Thoracic aorta (tissue), 2 donors: ENCODE measurements around the gene ZNF675. TPM values are rescaled to one million over a fixed set of nuclear protein-coding genes. Genes with fewer than 3 reads are reported as not detected.
"Not testable (repeated sequence)": the region's sequence is repeated elsewhere in the genome, so short reads cannot be mapped to it uniquely, and the experiment has no call there.

ENCODE experiments used
- ATAC-seq: fragments of 150-250 bp; one replicate; pipeline ENCODE4 v1.8.0; 2017; ENCODE audit warnings: low read depth; ENCODE audit not compliant: insufficient number of reproducible peaks, low FRiP score
- DNase-seq: peaks from one replicate; pipeline ENCODE4 v3.0.0-alpha.2; 2020; ENCODE audit warnings: low spot score
- H3K27ac ChIP-seq, 2 donors: fragments of 200-600 bp; sonication (generic); 1 replicate in 1 of 2; 2 replicates in 1 of 2; pipeline ENCODE4 v1.5.1; 2016; ENCODE audit warnings: mild to moderate bottlenecking in 2 of 2, moderate library complexity in 2 of 2
- H3K27me3 ChIP-seq: fragments of 200-600 bp; sonication (generic); replicated peaks from 2 replicates; pipeline ENCODE4 v1.6.0; 2016; ENCODE audit warnings: mild to moderate bottlenecking; ENCODE audit not compliant: insufficient read depth
- H3K36me3 ChIP-seq: fragments of 200-600 bp; sonication (generic); one replicate; pipeline ENCODE4 v1.5.1; 2016
- H3K4me1 ChIP-seq, 2 donors: fragments of 200-600 bp; sonication (generic); 1 replicate in 1 of 2; 2 replicates in 1 of 2; pipeline versions ENCODE4 v1.5.1 to v1.6.0; 2016; ENCODE audit warnings: low read depth in 2 of 2, mild to moderate bottlenecking in 1 of 2; ENCODE audit not compliant: control insufficient read depth in 1 of 2
- H3K4me3 ChIP-seq: fragments of 200-600 bp; sonication (generic); 2 replicates; pipeline ENCODE4 v1.5.1; 2016; ENCODE audit warnings: mild to moderate bottlenecking
- H3K9me3 ChIP-seq: fragments of 200-600 bp; sonication (generic); 2 replicates; pipeline ENCODE4 v1.5.1; 2016
- CTCF ChIP-seq: fragments of 200-600 bp; sonication (generic); IDR thresholded peaks from one replicate; pipeline ENCODE4 v1.5.1; 2019; ENCODE audit warnings: antibody characterized with exemption
- total RNA-seq, 2 donors: library from RNA; depleted of rRNA; stranded (reverse); fragments of >200 nt; gene quantifications; one replicate each; pipeline versions ENCODE4 v1.1.0 to v1.2.3, GENCODE V29; 2016

ZNF675 gene
- total RNA-seq, 2 donors from 2014 or later = 2.0 to 17.8 TPM

DNA sequence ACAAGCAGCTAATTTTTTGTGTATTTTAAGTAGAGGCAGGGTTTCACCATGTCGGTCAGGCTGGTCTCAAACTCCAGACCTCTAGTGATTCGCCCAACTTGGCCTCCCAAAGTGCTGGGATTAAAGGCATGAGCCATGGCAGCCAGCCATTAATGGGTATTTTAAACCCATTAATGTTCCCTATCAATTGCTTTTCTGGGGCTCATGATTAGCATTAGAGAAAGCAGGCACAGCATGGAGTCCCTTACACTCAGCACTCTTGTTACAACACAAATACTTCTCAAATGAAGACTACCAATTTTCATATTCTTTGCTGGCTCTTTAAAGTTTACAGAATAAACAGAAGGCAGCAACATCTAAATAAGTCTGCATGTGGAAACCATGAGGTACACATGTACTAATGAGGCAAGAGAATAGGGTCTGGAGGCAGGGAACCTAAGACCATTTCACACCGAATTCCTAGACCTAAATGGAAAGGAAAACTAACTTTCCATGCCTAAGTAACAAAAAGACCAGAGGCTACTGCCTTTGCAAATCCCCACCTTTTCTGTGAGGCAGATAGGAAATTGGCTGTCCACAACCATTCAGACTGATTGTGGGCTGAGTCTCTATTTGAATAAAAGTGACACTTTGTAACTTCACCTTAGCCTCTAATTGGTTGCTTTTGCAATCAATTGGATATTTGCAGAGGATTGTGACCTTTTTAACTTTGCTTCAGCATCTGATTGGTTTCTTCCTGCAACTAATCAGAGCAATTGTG is 21.2 kb downstream of the ZNF675 start:
- no peaks in the 10 kb centered on the region for H3K27me3 ChIP-seq
- DNase-seq (no peak), ATAC-seq (no peak)
- H3K9me3 ChIP-seq = peaks cover 47% of the 10 kb centered on the region
- peaks cover 29% of the 10 kb centered on the region for H3K36me3 ChIP-seq
- H3K4me1 ChIP-seq = no peaks in the 10 kb centered on the region
- H3K27ac ChIP-seq = no peak overlapping the region
- no peak overlapping the region for H3K4me3 ChIP-seq
- no peak for TF ChIP-seq CTCF

DNA sequence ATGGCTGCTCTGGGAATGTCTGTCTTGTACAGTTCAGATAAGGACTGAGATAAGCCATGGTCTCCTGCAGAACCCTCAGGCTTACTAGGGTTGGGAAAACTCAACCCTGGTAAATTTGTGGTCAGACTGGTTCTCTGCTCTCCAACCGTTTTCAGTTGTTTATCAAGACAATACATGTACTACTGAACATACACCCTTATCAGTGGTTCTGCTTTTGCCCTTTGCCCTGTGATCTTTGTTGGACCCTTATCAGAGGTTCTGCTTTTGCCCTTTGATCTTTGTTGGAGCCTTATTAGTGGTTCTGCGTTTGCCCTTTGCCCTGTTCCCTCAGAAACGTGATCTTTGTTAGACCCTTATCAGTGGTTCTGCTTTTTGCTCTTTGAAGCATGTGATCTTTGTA is 37.2 kb downstream of the ZNF675 start:
- H3K36me3 ChIP-seq = peaks cover 15% of the 10 kb centered on the region
- not testable (repeated sequence) for H3K27ac ChIP-seq, ATAC-seq, H3K4me1 ChIP-seq, H3K4me3 ChIP-seq, H3K27me3 ChIP-seq, DNase-seq
- peaks cover 54% of the 10 kb centered on the region for H3K9me3 ChIP-seq

Other genes starting within 250 kb of the ZNF675 start
- 1 to 10 TPM in 1 of 2 donors, under 1 TPM in 1; 0.56 to 2.2 TPM for gene ZNF681, start 71.7 kb upstream of the ZNF675 start, total RNA-seq
- gene ZNF726, start 227.7 kb upstream of the ZNF675 start, total RNA-seq = under 1 TPM; 0.27 to 0.63 TPM